ENCODE results near the gene PALLD.

Gene PALLD

DNA sequence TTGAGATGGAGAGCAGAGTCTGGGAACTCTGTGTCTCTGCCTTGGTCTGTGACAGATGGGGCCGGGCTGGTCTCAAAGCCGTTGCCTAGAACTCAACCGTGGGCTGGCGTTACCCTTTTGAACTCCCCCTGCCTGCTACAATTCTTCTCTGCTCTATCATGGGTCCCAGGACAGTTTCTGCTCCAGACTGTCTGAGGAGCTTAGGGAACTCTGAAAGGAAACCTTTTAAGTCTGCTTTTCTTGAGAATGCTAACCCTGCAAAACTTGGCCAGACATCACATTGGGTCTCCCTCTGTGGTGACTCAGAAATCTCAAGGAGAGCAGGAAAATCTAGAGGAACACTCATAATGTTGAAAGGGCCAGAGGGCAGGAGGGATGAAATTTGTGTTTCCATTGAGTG is 272.6 kb downstream of the PALLD start:
- TF ChIP-seq, protein P1, sequence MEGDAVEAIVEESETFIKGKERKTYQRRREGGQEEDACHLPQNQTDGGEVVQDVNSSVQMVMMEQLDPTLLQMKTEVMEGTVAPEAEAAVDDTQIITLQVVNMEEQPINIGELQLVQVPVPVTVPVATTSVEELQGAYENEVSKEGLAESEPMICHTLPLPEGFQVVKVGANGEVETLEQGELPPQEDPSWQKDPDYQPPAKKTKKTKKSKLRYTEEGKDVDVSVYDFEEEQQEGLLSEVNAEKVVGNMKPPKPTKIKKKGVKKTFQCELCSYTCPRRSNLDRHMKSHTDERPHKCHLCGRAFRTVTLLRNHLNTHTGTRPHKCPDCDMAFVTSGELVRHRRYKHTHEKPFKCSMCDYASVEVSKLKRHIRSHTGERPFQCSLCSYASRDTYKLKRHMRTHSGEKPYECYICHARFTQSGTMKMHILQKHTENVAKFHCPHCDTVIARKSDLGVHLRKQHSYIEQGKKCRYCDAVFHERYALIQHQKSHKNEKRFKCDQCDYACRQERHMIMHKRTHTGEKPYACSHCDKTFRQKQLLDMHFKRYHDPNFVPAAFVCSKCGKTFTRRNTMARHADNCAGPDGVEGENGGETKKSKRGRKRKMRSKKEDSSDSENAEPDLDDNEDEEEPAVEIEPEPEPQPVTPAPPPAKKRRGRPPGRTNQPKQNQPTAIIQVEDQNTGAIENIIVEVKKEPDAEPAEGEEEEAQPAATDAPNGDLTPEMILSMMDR (IDR thresholded peaks at IDR 0.05; ENCODE audit: insufficient read depth, missing control alignments), result no peak
- DNase-seq (ENCODE audit: insufficient read length, low spot score), result no peak
- no peak for FAIRE-seq

DNA sequence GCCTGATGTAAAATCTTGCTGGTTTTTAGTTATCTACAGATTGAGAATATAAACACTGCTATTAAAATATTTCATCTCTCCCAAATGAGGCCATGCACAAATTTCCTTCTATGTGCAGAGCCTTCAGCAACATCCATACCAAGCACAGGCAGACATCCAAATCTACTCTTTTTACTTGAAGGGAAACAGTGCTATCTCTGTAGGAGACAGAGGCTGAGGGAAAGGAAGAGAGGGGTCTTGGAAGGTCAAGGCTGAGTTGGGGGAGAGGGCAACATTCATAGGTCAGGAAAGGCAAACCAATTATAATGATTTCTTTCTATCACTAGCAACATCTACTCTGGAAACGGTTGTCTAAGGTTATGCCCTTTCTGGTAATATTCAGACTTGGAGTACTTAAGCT is 273.0 kb downstream of the PALLD start:
- TF ChIP-seq, protein P1 (IDR thresholded peaks at IDR 0.05; ENCODE audit: insufficient read depth, missing control alignments), result no peak
- FAIRE-seq (no peak), DNase-seq (ENCODE audit: insufficient read length, low spot score) (no peak)

DNA sequence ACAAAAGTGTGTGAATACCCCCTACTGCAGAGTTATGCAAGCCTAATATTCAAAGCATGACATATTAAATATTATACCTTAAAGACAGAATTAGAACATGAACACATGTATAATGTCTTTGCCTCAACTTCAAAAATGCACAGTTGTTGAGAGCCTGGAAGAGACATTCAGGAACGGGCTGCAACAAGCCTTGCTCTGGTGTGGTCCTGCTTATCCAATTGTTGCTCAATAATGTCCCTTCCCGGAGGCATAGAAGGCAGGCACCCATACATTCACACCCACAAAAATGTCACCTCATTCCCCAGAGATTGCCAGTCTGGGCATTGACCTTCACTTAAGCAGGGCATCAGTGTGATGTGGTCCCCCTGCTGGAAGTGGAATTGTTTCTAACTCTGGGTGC is 274.4 kb downstream of the PALLD start:
- TF ChIP-seq, protein P1 (IDR thresholded peaks at IDR 0.05; ENCODE audit: insufficient read depth, missing control alignments), result no peak
- DNase-seq (ENCODE audit: insufficient read length, low spot score) (no peak), FAIRE-seq (no peak)

DNA sequence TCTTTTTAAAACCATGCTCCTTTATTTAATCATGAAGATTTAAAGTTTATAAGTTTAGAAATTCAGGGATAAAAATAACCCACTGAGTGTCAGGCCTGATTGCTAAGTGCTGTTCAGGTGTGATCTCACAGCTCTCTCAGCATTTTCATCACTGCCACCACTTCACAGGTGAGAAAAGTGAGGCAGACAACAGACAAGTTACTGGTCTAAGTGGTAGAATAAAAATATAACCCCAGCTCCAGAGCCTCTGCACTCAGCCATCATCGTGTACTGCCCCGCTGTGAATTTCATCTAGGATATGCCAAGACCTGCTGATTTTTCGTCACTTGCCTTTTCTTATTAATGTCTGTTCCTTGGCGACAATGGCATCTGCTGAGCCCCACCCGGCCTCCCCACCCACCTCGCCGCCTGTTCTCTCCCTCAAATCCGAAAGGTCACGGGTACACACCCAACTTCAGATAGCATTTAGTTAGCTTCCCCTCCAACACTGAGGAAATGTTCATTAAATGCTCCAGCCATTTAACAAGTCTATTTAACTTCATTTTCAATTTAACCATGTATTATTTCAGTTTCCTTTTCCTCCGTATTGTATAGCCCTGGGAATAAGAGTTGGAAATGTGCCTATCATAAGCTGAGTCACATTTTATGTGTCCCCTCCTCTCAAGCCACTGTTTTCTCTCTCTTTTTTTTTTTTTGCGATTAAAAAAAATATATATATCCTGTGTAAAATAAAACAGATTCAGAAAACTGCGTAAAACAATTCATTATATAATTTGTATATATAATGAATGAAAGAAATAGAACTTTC is 276.7 kb downstream of the PALLD start:
- no peak for FAIRE-seq
- DNase-seq (ENCODE audit: insufficient read length, low spot score), result no peak
- TF ChIP-seq, protein P1 (IDR thresholded peaks at IDR 0.05; ENCODE audit: insufficient read depth, missing control alignments), result no peak

DNA sequence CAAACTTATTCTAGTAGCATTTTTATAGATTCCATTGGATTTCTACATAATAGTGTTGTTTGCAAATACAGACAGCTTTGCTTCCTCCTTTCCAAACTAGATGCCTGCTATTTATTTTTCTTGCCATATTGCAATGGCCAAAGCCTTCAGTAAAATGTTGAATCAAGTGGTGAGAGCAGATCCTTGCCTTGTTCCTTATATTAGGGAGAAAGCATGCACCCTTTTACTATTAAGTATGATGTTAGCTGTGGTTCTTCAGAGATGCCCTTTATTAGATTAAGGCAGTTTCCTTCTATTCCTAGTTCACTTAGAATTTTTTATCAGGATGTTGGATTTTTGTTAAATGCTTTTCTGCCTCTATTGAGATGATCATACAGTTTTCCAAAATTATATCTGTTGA is 279.5 kb downstream of the PALLD start:
- TF ChIP-seq, protein P1 (IDR thresholded peaks at IDR 0.05; ENCODE audit: insufficient read depth, missing control alignments), result no peak
- no peak for FAIRE-seq
- DNase-seq (ENCODE audit: insufficient read length, low spot score), result no peak

DNA sequence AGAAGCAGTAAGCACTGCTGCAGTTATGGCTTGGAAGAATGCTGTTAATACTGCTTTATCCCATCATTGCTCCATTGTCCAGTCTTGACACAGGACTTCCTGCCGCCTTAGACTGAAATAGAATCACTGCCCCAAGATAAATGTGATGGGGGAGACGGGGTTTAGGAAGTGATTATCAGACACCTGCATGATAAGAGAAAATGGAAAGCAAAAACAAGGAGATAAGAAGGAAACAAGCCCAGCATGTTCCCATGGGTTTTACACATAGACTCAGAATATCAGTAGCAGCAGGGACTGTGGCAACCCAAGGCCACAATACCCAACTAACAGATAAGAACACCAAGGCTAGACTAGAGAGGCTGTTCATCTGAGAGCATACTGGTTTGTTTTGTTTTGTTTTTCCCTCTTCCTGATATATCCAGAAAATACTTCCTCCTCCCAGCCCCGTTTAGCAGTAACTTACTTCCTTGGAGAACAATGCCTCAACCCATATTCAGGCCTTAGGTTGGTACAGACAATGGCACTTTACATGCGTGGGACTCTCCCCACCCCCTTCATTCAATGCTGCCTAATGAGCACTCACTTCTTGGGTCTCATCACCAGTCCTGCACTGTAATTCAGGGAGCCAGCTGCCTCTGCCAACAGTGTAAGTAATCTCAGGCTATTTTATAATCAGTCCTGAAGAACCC is 280.6 kb downstream of the PALLD start:
- TF ChIP-seq, protein P1 (IDR thresholded peaks at IDR 0.05; ENCODE audit: insufficient read depth, missing control alignments), result no peak
- FAIRE-seq, result no peak
- DNase-seq (ENCODE audit: insufficient read length, low spot score), result no peak

DNA sequence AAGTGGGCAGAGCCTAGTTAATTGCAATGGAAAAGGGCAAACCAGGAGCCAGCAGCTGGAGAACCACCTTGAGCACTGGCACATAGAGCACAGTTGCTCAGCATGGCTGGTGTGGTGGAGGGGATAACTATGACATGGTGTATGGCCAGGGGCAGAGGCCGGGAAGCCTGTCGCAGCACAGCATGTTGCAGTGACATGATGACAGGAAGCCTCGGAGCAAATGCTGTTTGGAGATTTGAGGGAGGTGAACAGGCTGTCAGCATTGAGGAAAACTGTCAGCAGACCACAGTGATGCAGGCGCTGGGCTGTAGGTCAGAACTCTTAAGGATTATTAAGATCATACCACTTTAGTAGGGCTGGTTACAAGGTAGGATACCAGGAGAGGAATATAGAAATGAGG is 284.5 kb downstream of the PALLD start:
- TF ChIP-seq, protein P1 (IDR thresholded peaks at IDR 0.05; ENCODE audit: insufficient read depth, missing control alignments), result no peak

More for the DNA sequence above, 284.5 kb downstream of the PALLD start:
- DNase-seq (ENCODE audit: insufficient read length, low spot score) (no peak), FAIRE-seq (no peak)

Measured in D721Med (cell line).